GM12878 (cell line): ENCODE data around the gene EEF1A2. TPM values are rescaled to one million over a fixed set of nuclear protein-coding genes. Genes with fewer than 3 reads are reported as not detected.

Source experiments
- ATAC-seq: fragments of 200-7000 bp; cut with Tn5 transposase; 3 replicates; pipeline ENCODE4 v1.9.1; 2020; ENCODE audit warnings: mild to moderate bottlenecking, moderate library complexity
- BruUV-seq: library from RNA; stranded (reverse); fragments of 400-500 nt; replicated peaks from 2 replicates; lab custom pipeline; 2021; lab: Mats Ljungman, UMichigan
- CTCF ChIA-PET: fragments of 300-600 bp; sonication (Branson Sonifier 250); formaldehyde crosslinking; extraction: SDS; loops from one replicate; lab custom pipeline; 2021; ENCODE audit warnings: inconsistent platforms; lab: Yijun Ruan, JAX
- POLR2A ChIA-PET: fragments of 350-600 bp; formaldehyde crosslinking; extraction: SDS; loops from one replicate; lab custom pipeline; 2021; ENCODE audit warnings: inconsistent platforms; lab: Charles Lee
- RAD21 ChIA-PET: fragments of 300-600 bp; sonication (Branson Sonifier 250); formaldehyde crosslinking; loops from one replicate; lab custom pipeline; 2023; ENCODE audit warnings: antibody characterized with exemption; ENCODE audit not compliant: unreplicated experiment; lab: Charles Lee
- SMC1A ChIA-PET: fragments of 300-600 bp; sonication (Branson Sonifier 250); formaldehyde crosslinking; loops from one replicate; lab custom pipeline; 2023; ENCODE audit not compliant: unreplicated experiment, uncharacterized antibody; lab: Charles Lee
- DNase-seq: peaks from one replicate; pipeline ENCODE4 v3.0.0-alpha.2; 2011; ENCODE audit warnings: low read depth, low spot score
- FAIRE-seq: peaks from 3 replicates; lab custom pipeline; 2011; peaks lifted over from hg19 to GRCh38; lab: Jason Lieb, UNC
- H2AFZ ChIP-seq: 2 replicates; pipeline ENCODE4 v1.6.0; 2011; ENCODE audit warnings: low read depth, low read length, control low read depth; ENCODE audit not compliant: control insufficient read depth
- H3K27ac ChIP-seq: 2 replicates; pipeline ENCODE4 v1.5.1; 2011; ENCODE audit warnings: control low read depth; ENCODE audit not compliant: control insufficient read depth, insufficient read depth
- H3K27me3 ChIP-seq, 2 experiments: replicated peaks in 1 of 2; 2 replicates each; pipeline versions ENCODE4 v1.6.0 to v1.6.1; 2011; ENCODE audit warnings: low read length in 1 of 2; ENCODE audit not compliant: control insufficient read depth in 2 of 2, insufficient read depth in 2 of 2
- H3K36me3 ChIP-seq, 2 experiments: 2 replicates each; pipeline ENCODE4 v1.5.1; 2011; ENCODE audit warnings: low read length in 1 of 2; ENCODE audit not compliant: control insufficient read depth in 2 of 2, insufficient read depth in 2 of 2
- H3K4me1 ChIP-seq: 2 replicates; pipeline ENCODE4 v1.6.1; 2011; ENCODE audit warnings: mild to moderate bottlenecking, low read length, moderate library complexity, mixed read lengths; ENCODE audit not compliant: control insufficient read depth, insufficient read depth
- H3K4me2 ChIP-seq: 2 replicates; pipeline ENCODE4 v1.6.0; 2011; ENCODE audit warnings: control low read depth; ENCODE audit not compliant: control insufficient read depth, insufficient read depth
- H3K4me3 ChIP-seq: fragments of 200-600 bp; sonication (generic); 2 replicates; pipeline ENCODE4 v1.5.1; 2016
- H3K79me2 ChIP-seq: 2 replicates; pipeline ENCODE4 v1.6.0; 2011; ENCODE audit warnings: low read length; ENCODE audit not compliant: control insufficient read depth, insufficient read depth
- H3K9ac ChIP-seq: 2 replicates; pipeline ENCODE4 v1.8.0; 2011; ENCODE audit warnings: low read length, control low read depth, mixed read lengths; ENCODE audit not compliant: control insufficient read depth, insufficient read depth
- H3K9me3 ChIP-seq: replicated peaks from 3 replicates; pipeline ENCODE4 v1.5.1; 2011; ENCODE audit warnings: mild to moderate bottlenecking, low read length; ENCODE audit not compliant: control insufficient read depth, insufficient read depth
- H4K20me1 ChIP-seq: 2 replicates; pipeline ENCODE4 v1.6.0; 2011; ENCODE audit not compliant: control insufficient read depth, insufficient read depth
- KDM1A ChIP-seq: fragments of 200-600 bp; sonication (generic); IDR thresholded peaks from 2 replicates; pipeline ENCODE4 v1.6.1; 2016; ENCODE audit warnings: borderline replicate concordance
- MYC ChIP-seq: IDR thresholded peaks from 2 replicates; pipeline ENCODE4 v1.6.1; 2011; ENCODE audit warnings: mild to moderate bottlenecking, low read length, moderate library complexity, inconsistent platforms; ENCODE audit not compliant: insufficient read depth, insufficient replicate concordance, insufficient read length, severe bottlenecking
- NR2F1 ChIP-seq: fragments of 450-650 bp; conservative IDR thresholded peaks from 2 replicates; pipeline ENCODE4 v1.6.1; 2017; ENCODE audit warnings: mild to moderate bottlenecking
- POLR2AphosphoS5 ChIP-seq: IDR thresholded peaks from 2 replicates; pipeline ENCODE4 v1.6.1; 2011; ENCODE audit warnings: mild to moderate bottlenecking, low read length, inconsistent platforms
- RB1 ChIP-seq: fragments of 450-650 bp; formaldehyde crosslinking; IDR thresholded peaks from 2 replicates; pipeline ENCODE4 v1.6.1; 2017; ENCODE audit warnings: mild to moderate bottlenecking, borderline replicate concordance
- RCOR1 ChIP-seq: conservative IDR thresholded peaks from 2 replicates; pipeline ENCODE4 v1.6.1; 2012; ENCODE audit warnings: low read depth, low read length, improper control_type of control experiment
- ZBED1 ChIP-seq: IDR thresholded peaks from 2 replicates; pipeline ENCODE4 v1.6.1; 2016; ENCODE audit warnings: borderline replicate concordance
- WGBS: methylation state at CpG from one replicate; pipeline ENCODE4 v1.1.6; 2016; ENCODE audit warnings: low lambda C conversion rate; ENCODE audit not compliant: insufficient replicate concordance, insufficient coverage; ENCODE audit errors: missing lambda C conversion rate; 5-methylcytosine and 5-hydroxymethylcytosine counted together
- in situ Hi-C: fragments of 300-500 bp; cut with MboI; formaldehyde crosslinking; loops from 9 replicates; pipeline ENCODE4 v1.14.3; 2018; ENCODE audit warnings: mixed read lengths
- intact Hi-C: fragments of 100-400 bp; cut with micrococcal nuclease; formaldehyde crosslinking; loops from one replicate; pipeline ENCODE4 v1.14.2; 2022; ENCODE audit not compliant: unreplicated experiment
- polyA plus RNA-seq, 11 experiments: library from polyadenylated mRNA; depleted of rRNA in 4 of 11; unstranded in 6 of 11; stranded (reverse) in 5 of 11; fragments of >200 nt; fragmentation: Nextera tagmentation in 4 of 11; fragmentation: Illumina TruSeq in 1 of 11; extraction: Ambion mirVana in 4 of 11; extraction: Trizol in 1 of 11; gene quantifications; 1 replicate in 1 of 11; 2 replicates in 10 of 11; pipeline versions ENCODE4 v1.2.1 to v1.2.3, GENCODE V29; 2011 to 2016; ENCODE audit warnings: inconsistent platforms in 2 of 11, missing spikeins in 2 of 11, low read depth in 1 of 11
- total RNA-seq, 4 experiments: library from RNA; depleted of rRNA in 3 of 4; stranded (reverse); fragments of >200 nt in 3 of 4; fragmentation: Illumina TruSeq in 1 of 4; extraction: Trizol in 1 of 4; gene quantifications; 2 replicates each; pipeline versions ENCODE4 v1.2.1 to v1.2.3, GENCODE V29; 2013 to 2021
- TF ChIP-seq, protein P1 (sequence below): IDR thresholded peaks from 2 replicates; pipeline ENCODE4 v1.6.1; 2011; ENCODE audit warnings: mild to moderate bottlenecking, low read depth, low read length, moderate library complexity; ENCODE audit not compliant: insufficient replicate concordance
- TF ChIP-seq, protein P2 (sequence below), 3 experiments: IDR thresholded peaks in 2 of 3; conservative IDR thresholded peaks in 1 of 3; 2 replicates each; pipeline ENCODE4 v1.5.1; 2011; ENCODE audit warnings: low read depth in 3 of 3, low read length in 3 of 3, mild to moderate bottlenecking in 3 of 3, control low read depth in 2 of 3, moderate library complexity in 2 of 3, inconsistent platforms in 1 of 3, mixed read lengths in 1 of 3; ENCODE audit not compliant: control insufficient read depth in 2 of 3, insufficient read depth in 1 of 3; ENCODE audit errors: extremely low read depth in 1 of 3
- TF ChIP-seq, protein P3 (sequence below): fragments of 450-650 bp; IDR thresholded peaks from 2 replicates; pipeline ENCODE4 v1.6.1; 2017; ENCODE audit warnings: low read depth, mild to moderate bottlenecking, moderate library complexity

The EEF1A2 gene
- total and polyA plus RNA-seq, 10 of the 15 experiments (the other 5 are each of a cell fraction or from before 2014, with no cell fraction given) = 0.56 TPM; not detected in 9

DNA sequence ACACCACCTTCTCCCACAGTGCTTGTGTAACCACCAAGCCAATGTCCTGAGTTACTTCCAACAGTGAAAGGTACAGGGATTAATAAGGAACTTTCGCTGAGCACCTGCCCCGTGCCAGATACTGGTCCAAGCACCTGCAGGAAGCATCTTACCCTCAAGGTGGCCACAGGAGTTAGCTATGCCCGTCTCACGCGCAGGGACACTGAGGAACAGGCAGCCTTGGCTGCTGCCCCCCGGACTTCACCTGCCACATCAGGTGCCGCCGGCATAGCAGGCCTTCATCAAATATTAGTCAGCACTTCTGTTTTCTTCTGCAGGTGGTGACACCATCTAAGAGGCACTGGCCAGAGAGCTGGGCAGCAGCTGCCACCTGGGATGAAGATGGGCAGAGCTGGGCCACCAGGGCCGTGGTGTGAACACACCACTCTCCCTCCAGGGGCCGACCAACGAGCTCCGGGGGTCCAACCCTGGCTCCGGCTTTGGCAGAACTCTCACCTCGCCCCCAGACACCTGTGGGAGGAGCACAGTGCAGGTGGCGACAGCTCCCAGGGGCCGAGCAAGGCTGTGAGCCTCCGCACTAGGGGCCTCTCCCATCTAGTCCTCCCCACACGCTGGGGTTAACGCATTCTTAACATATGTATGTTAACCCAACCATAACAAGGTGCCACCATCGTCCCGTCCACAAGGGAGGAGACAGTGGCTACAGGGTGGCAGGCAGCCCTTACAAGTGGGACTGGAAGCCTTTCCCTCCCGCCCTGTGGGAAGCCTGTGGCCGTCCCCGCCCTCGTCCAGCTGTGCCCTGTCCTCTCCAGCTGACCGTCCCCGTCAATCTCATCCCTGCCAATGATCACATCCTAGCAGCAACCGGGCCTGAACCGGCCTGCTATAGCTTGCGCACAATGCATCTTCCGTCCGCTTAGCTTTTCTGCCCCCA lies 18.8 kb upstream of the EEF1A2 start:
- no peaks in the 10 kb centered on the region for H4K20me1 ChIP-seq
- TF ChIP-seq NR2F1 (no peak), RCOR1 (no peak), KDM1A (no peak), RB1 (no peak), ZBED1 (no peak), POLR2AphosphoS5 (no peak), MYC (no peak)
- TF ChIP-seq, protein P1, sequence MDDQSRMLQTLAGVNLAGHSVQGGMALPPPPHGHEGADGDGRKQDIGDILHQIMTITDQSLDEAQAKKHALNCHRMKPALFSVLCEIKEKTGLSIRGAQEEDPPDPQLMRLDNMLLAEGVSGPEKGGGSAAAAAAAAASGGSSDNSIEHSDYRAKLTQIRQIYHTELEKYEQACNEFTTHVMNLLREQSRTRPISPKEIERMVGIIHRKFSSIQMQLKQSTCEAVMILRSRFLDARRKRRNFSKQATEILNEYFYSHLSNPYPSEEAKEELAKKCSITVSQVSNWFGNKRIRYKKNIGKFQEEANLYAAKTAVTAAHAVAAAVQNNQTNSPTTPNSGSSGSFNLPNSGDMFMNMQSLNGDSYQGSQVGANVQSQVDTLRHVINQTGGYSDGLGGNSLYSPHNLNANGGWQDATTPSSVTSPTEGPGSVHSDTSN = no peak
- TF ChIP-seq, protein P2, sequence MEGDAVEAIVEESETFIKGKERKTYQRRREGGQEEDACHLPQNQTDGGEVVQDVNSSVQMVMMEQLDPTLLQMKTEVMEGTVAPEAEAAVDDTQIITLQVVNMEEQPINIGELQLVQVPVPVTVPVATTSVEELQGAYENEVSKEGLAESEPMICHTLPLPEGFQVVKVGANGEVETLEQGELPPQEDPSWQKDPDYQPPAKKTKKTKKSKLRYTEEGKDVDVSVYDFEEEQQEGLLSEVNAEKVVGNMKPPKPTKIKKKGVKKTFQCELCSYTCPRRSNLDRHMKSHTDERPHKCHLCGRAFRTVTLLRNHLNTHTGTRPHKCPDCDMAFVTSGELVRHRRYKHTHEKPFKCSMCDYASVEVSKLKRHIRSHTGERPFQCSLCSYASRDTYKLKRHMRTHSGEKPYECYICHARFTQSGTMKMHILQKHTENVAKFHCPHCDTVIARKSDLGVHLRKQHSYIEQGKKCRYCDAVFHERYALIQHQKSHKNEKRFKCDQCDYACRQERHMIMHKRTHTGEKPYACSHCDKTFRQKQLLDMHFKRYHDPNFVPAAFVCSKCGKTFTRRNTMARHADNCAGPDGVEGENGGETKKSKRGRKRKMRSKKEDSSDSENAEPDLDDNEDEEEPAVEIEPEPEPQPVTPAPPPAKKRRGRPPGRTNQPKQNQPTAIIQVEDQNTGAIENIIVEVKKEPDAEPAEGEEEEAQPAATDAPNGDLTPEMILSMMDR (IDR thresholded peaks at IDR 0.05 in 2 of 3, conservative IDR thresholded peaks at IDR 0.05 in 1 of 3; ENCODE audit: control insufficient read depth in 2 of 3, extremely low read depth in 1 of 3, insufficient read depth in 1 of 3, low read depth in 3 of 3, low read length in 3 of 3) = no peak
- TF ChIP-seq, protein P3, sequence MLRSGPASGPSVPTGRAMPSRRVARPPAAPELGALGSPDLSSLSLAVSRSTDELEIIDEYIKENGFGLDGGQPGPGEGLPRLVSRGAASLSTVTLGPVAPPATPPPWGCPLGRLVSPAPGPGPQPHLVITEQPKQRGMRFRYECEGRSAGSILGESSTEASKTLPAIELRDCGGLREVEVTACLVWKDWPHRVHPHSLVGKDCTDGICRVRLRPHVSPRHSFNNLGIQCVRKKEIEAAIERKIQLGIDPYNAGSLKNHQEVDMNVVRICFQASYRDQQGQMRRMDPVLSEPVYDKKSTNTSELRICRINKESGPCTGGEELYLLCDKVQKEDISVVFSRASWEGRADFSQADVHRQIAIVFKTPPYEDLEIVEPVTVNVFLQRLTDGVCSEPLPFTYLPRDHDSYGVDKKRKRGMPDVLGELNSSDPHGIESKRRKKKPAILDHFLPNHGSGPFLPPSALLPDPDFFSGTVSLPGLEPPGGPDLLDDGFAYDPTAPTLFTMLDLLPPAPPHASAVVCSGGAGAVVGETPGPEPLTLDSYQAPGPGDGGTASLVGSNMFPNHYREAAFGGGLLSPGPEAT = no peak
- TF ChIP-seq, all 136 proteins: peak for 0
- H3K4me2 ChIP-seq = no peak overlapping the region
- ChIA-PET SMC1A (no interaction called here), POLR2A (no interaction called here), CTCF (no interaction called here), RAD21 (interaction anchor here (0.6 to 1.3 kb wide), 2 partner anchors 20 to 21 kb away, joined by 3 read pairs; no protein-coding TSS in a partner anchor)
- H3K4me1 ChIP-seq = peaks cover 4% of the 10 kb centered on the region
- H3K27ac ChIP-seq = no peak overlapping the region
- H3K4me3 ChIP-seq = no peak overlapping the region
- no peak overlapping the region for H3K9ac ChIP-seq
- FAIRE-seq = no peak
- in situ Hi-C loops = no loop called here
- WGBS = 58% methylated on average over 32 of the region's 32 CpGs
- 0 out of 4 replicates have a peak, but pooled peaks cover 0 to 2% of the 10 kb centered on the region in 2 experiments for H3K36me3 ChIP-seq
- H3K27me3 ChIP-seq = no peaks in the 10 kb centered on the region
- intact Hi-C loops = no loop called here
- peaks cover 8% of the 10 kb centered on the region for H3K79me2 ChIP-seq
- no peak for ATAC-seq
- no peak overlapping the region for H2AFZ ChIP-seq
- no TSS peak for BruUV-seq
- no peak for DNase-seq
- H3K9me3 ChIP-seq = peaks cover 2% of the 10 kb centered on the region; the same call in 2 of the 3 replicates
